ENCODE results near the gene RPS5.
A peak's percentile ranks its signal among the peaks of the same experiment; 100 is the strongest.

The RPS5 gene

GRCh38 chr19:58385313-58385890 is 1.7 kb upstream of the RPS5 start:
- no peak overlapping the region for H3K4me3 ChIP-seq (ENCODE audit: low read depth, low read length)

GRCh38 chr19:58385891-58386575 is 1.0 kb upstream of the RPS5 start:
- H3K4me3 ChIP-seq (ENCODE audit: low read depth, low read length): peak overlapping the region; percentile 89

- H3K4me3 ChIP-seq (ENCODE audit: low read depth, low read length): peak overlapping the region; percentile 89
Measured at GRCh38 chr19:58387338-58388174, 487 bp downstream of the RPS5 start.

- peak overlapping the region; percentile 89 for H3K4me3 ChIP-seq (ENCODE audit: low read depth, low read length)
Measured at GRCh38 chr19:58388175-58388526, 1.1 kb downstream of the RPS5 start.

GRCh38 chr19:58392945-58393724 is 6.1 kb downstream of the RPS5 start:
- no peak overlapping the region for H3K4me3 ChIP-seq (ENCODE audit: low read depth, low read length)

- H3K4me3 ChIP-seq (ENCODE audit: low read depth, low read length): no peak overlapping the region
Measured at GRCh38 chr19:58393725-58394033, 6.6 kb downstream of the RPS5 start.

GRCh38 chr19:58394821-58395219 is 7.8 kb downstream of the RPS5 start:
- no peak overlapping the region for H3K4me3 ChIP-seq (ENCODE audit: low read depth, low read length)

GRCh38 chr19:58395220-58395978 is 8.3 kb downstream of the RPS5 start, which contains the start of gene RNF225:
Gene RNF225 (plus strand): TSS chr19:58395656. CDS start chr19:58396090, 434 bp downstream.
- peak within 1 kb of the TSS; percentile 25 for H3K4me3 ChIP-seq (ENCODE audit: low read depth, low read length)

- H3K4me3 ChIP-seq (ENCODE audit: low read depth, low read length): peak overlapping the region; percentile 25
Measured at GRCh38 chr19:58395979-58396627, 9.0 kb downstream of the RPS5 start.

- H3K4me3 ChIP-seq (ENCODE audit: low read depth, low read length): peak overlapping the region; percentile 25
Measured at GRCh38 chr19:58396691-58397532, 9.8 kb downstream of the RPS5 start.

GRCh38 chr19:58397533-58398037 is 10.5 kb downstream of the RPS5 start:
- H3K4me3 ChIP-seq (ENCODE audit: low read depth, low read length): no peak overlapping the region

GRCh38 chr19:58398087-58398486 is 11.0 kb downstream of the RPS5 start:
- no peak overlapping the region for H3K4me3 ChIP-seq (ENCODE audit: low read depth, low read length)

GRCh38 chr19:58398545-58398944 is 11.5 kb downstream of the RPS5 start:
- H3K4me3 ChIP-seq (ENCODE audit: low read depth, low read length): no peak overlapping the region

GRCh38 chr19:58399903-58400302 is 12.8 kb downstream of the RPS5 start:
- no peak overlapping the region for H3K4me3 ChIP-seq (ENCODE audit: low read depth, low read length)

- H3K4me3 ChIP-seq (ENCODE audit: low read depth, low read length): peak overlapping the region; percentile 39
Measured at GRCh38 chr19:58400316-58400915, 13.3 kb downstream of the RPS5 start.

- H3K4me3 ChIP-seq (ENCODE audit: low read depth, low read length): peak overlapping the region; percentile 66
Measured at GRCh38 chr19:58400916-58401839, 14.1 kb downstream of the RPS5 start.

- H3K4me3 ChIP-seq (ENCODE audit: low read depth, low read length): peak overlapping the region; percentile 66
Measured at GRCh38 chr19:58401840-58402421, 14.9 kb downstream of the RPS5 start.
